CD14-positive monocyte (primary cell): ENCODE measurements around the gene CHST11. TPM values are rescaled to one million over a fixed set of nuclear protein-coding genes. Genes with fewer than 3 reads are reported as not detected.
A peak's percentile ranks its signal among the peaks of the same experiment; 100 is the strongest.

Experiments used
- DNase-seq, 3 donors: peaks; one replicate each; pipeline ENCODE4 v3.0.0-alpha.2; 2011 to 2022
- H2AFZ ChIP-seq: 2 replicates; pipeline ENCODE4 v1.6.0; 2012; ENCODE audit warnings: mild to moderate bottlenecking, low read depth, low read length, inconsistent platforms; ENCODE audit not compliant: insufficient read depth, poor library complexity, severe bottlenecking
- H3K27ac ChIP-seq, 2 donors: 1 replicate in 1 of 2; 2 replicates in 1 of 2; pipeline ENCODE4 v1.5.1; 2012 to 2013; ENCODE audit warnings: low read length in 2 of 2, control low read depth in 1 of 2, inconsistent platforms in 1 of 2, low read depth in 1 of 2, mild to moderate bottlenecking in 1 of 2
- H3K27me3 ChIP-seq, 2 donors: one replicate each; pipeline versions ENCODE4 v1.6.0 to v1.6.1; 2011 to 2013; ENCODE audit warnings: low read length in 2 of 2; ENCODE audit not compliant: control insufficient read depth in 2 of 2, insufficient read depth in 2 of 2
- H3K36me3 ChIP-seq, 2 donors: replicated peaks in 1 of 2; 1 replicate in 1 of 2; 2 replicates in 1 of 2; pipeline versions ENCODE4 v1.5.1 to v1.6.1; 2012 to 2013; ENCODE audit warnings: low read length in 2 of 2, control low read depth in 1 of 2, inconsistent platforms in 1 of 2, mild to moderate bottlenecking in 1 of 2; ENCODE audit not compliant: insufficient read depth in 2 of 2, control insufficient read depth in 1 of 2
- H3K4me1 ChIP-seq, 2 donors: 1 replicate in 1 of 2; 2 replicates in 1 of 2; pipeline versions ENCODE4 v1.5.1 to v1.6.1; 2012 to 2013; ENCODE audit warnings: low read length in 2 of 2, control low read depth in 1 of 2, inconsistent platforms in 1 of 2, mild to moderate bottlenecking in 1 of 2, moderate library complexity in 1 of 2; ENCODE audit not compliant: insufficient read depth in 2 of 2, control insufficient read depth in 1 of 2
- H3K4me2 ChIP-seq: replicated peaks from 2 replicates; pipeline ENCODE3; 2012; ENCODE audit warnings: low read length, moderate library complexity, mild to moderate bottlenecking; ENCODE audit not compliant: poor library complexity, severe bottlenecking; ENCODE audit errors: extremely low read depth
- H3K4me3 ChIP-seq, 3 experiments: fragments of 200-600 bp in 1 of 3; sonication (generic) in 1 of 3; replicated peaks in 1 of 3; 1 replicate in 2 of 3; 2 replicates in 1 of 3; pipeline ENCODE4 v1.5.1; 2011 to 2013; ENCODE audit warnings: low read length in 3 of 3, mild to moderate bottlenecking in 3 of 3, control low read depth in 2 of 3, low read depth in 2 of 3, inconsistent platforms in 1 of 3, moderate library complexity in 1 of 3
- H3K79me2 ChIP-seq: 2 replicates; pipeline ENCODE4 v1.6.0; 2012; ENCODE audit warnings: mild to moderate bottlenecking, control low read depth, inconsistent platforms, low read length, moderate library complexity; ENCODE audit not compliant: insufficient read depth
- H3K9ac ChIP-seq: 2 replicates; pipeline ENCODE4 v1.6.0; 2017; ENCODE audit warnings: low read length, mild to moderate bottlenecking; ENCODE audit not compliant: insufficient read depth, poor library complexity, severe bottlenecking
- H3K9me3 ChIP-seq, 2 donors: replicated peaks in 1 of 2; 1 replicate in 1 of 2; 2 replicates in 1 of 2; pipeline versions ENCODE4 v1.5.1 to v1.6.1; 2012 to 2013; ENCODE audit warnings: low read length in 2 of 2, control low read depth in 1 of 2; ENCODE audit not compliant: control insufficient read depth in 1 of 2, insufficient read depth in 1 of 2
- H4K20me1 ChIP-seq: 2 replicates; pipeline ENCODE4 v1.6.0; 2012; ENCODE audit warnings: mild to moderate bottlenecking, low read length, control low read depth, moderate library complexity; ENCODE audit not compliant: insufficient read depth
- H3K27ac Mint-ChIP-seq, 7 donors: one replicate each; pipeline ENCODE4 v1.8.0; 2020; ENCODE audit warnings: mild to moderate bottlenecking in 7 of 7, mixed read lengths in 7 of 7, moderate library complexity in 6 of 7, inconsistent platforms in 2 of 7
- H3K27me3 Mint-ChIP-seq, 3 donors: one replicate each; pipeline ENCODE4 v1.8.0; 2021 to 2022; ENCODE audit warnings: low read depth in 3 of 3, mild to moderate bottlenecking in 3 of 3, mixed read lengths in 3 of 3, moderate library complexity in 3 of 3, inconsistent platforms in 1 of 3
- H3K36me3 Mint-ChIP-seq, 2 donors: one replicate each; pipeline ENCODE4 v1.8.0; 2020; ENCODE audit warnings: mixed read lengths in 2 of 2, inconsistent platforms in 1 of 2, mild to moderate bottlenecking in 1 of 2
- H3K4me1 Mint-ChIP-seq: one replicate; pipeline ENCODE4 v1.8.0; 2020; ENCODE audit warnings: mild to moderate bottlenecking, mixed read lengths
- H3K4me3 Mint-ChIP-seq, 2 donors: one replicate each; pipeline ENCODE4 v1.8.0; 2020; ENCODE audit warnings: mild to moderate bottlenecking in 2 of 2, mixed read lengths in 2 of 2, moderate library complexity in 1 of 2
- H3K9me3 Mint-ChIP-seq, 7 donors: one replicate each; pipeline ENCODE4 v1.8.0; 2020 to 2022; ENCODE audit warnings: mixed read lengths in 7 of 7, mild to moderate bottlenecking in 6 of 7, moderate library complexity in 6 of 7, inconsistent platforms in 2 of 7
- CTCF ChIP-seq: fragments of 200-600 bp; IDR thresholded peaks from one replicate; pipeline ENCODE4 v1.8.0; 2022; ENCODE audit warnings: antibody characterized with exemption, mild to moderate bottlenecking
- WGBS: methylation state at CpG from one replicate; pipeline ENCODE4 v1.1.5; 2013; ENCODE audit warnings: missing lambda C conversion rate; ENCODE audit not compliant: insufficient coverage; 5-methylcytosine and 5-hydroxymethylcytosine counted together
- intact Hi-C, 2 donors: fragments of 100-400 bp; cut with micrococcal nuclease; formaldehyde crosslinking; loops; one replicate each; pipeline versions ENCODE4 v1.15.0 to v1.15.1; 2023
- polyA plus RNA-seq, 3 donors: library from polyadenylated mRNA; depleted of rRNA in 1 of 3; unstranded in 2 of 3; stranded (reverse) in 1 of 3; fragments of 300-500 nt in 2 of 3; fragments of >200 nt in 1 of 3; fragmentation: Illumina TruSeq in 2 of 3; gene quantifications; 1 replicate in 2 of 3; 2 replicates in 1 of 3; pipeline ENCODE4 v1.2.3, GENCODE V29; 2012 to 2021

The CHST11 gene
- polyA plus RNA-seq, 3 donors, result 44.4 to 66.6 (median 48.4) TPM

- intact Hi-C loops, result no loop called here
- peaks cover 16% of the 10 kb centered on the region in 2 donors for H3K36me3 Mint-ChIP-seq
- WGBS, result 0% methylated on average over 2 of the region's 3 CpGs
- Histone ChIP-seq H3K4me1 (peaks cover 24 to 30% of the 10 kb centered on the region in 2 donors), H3K9me3 (no peaks in the 10 kb centered on the region), H3K4me2 (no peak overlapping the region), H3K27ac (peak overlapping the region in 1 of 2 donors; percentile 42), H3K36me3 (peaks cover 0 to 6% of the 10 kb centered on the region in 2 donors), H3K79me2 (peaks cover 100% of the 10 kb centered on the region), H3K4me3 (peak overlapping the region in 1 of 3 experiments; percentile 5), H3K9ac (no peak overlapping the region), H2AFZ (no peak overlapping the region), H3K27me3 (no peaks in the 10 kb centered on the region), H4K20me1 (peaks cover 100% of the 10 kb centered on the region)
- DNase-seq, result peak; percentile 62 to 76 (median 69)
- H3K4me1 Mint-ChIP-seq, result peaks cover 58% of the 10 kb centered on the region
- H3K4me3 Mint-ChIP-seq, result no peak overlapping the region
- peaks cover 0 to 4% (median 0%) of the 10 kb centered on the region in 3 donors for H3K27me3 Mint-ChIP-seq
- H3K9me3 Mint-ChIP-seq, result peaks cover 0 to 2% (median 0%) of the 10 kb centered on the region in 7 donors
- peak overlapping the region in 5 of 7 donors; percentile 22 to 68 (median 37) for H3K27ac Mint-ChIP-seq
- TF ChIP-seq CTCF, result no peak
Measured at GRCh38 chr12:104546575-104546974, 89.8 kb downstream of the CHST11 start.

- DNase-seq, result no peak
Measured at GRCh38 chr12:104547235-104547634, 90.5 kb downstream of the CHST11 start.

More at GRCh38 chr12:104547235-104547634, 90.5 kb downstream of the CHST11 start:
- H3K4me1 ChIP-seq, result peaks cover 24 to 30% of the 10 kb centered on the region in 2 donors
- Mint-ChIP-seq H3K27ac (peak overlapping the region in 6 of 7 donors; percentile 22 to 76 (median 50)), H3K27me3 (peaks cover 0 to 4% (median 0%) of the 10 kb centered on the region in 3 donors), H3K4me3 (no peak overlapping the region), H3K4me1 (peaks cover 59% of the 10 kb centered on the region), H3K36me3 (peaks cover 19 to 20% of the 10 kb centered on the region in 2 donors), H3K9me3 (peaks cover 0 to 3% (median 0%) of the 10 kb centered on the region in 7 donors)
- no peak for TF ChIP-seq CTCF
- H3K4me2 ChIP-seq, result no peak overlapping the region
- H3K9me3 ChIP-seq, result no peaks in the 10 kb centered on the region
- H4K20me1 ChIP-seq, result peaks cover 100% of the 10 kb centered on the region
- no peak overlapping the region for H3K4me3 ChIP-seq
- WGBS, result 41% methylated on average over 9 of the region's 9 CpGs
- peak overlapping the region in 1 of 2 donors; percentile 42 for H3K27ac ChIP-seq
- H2AFZ ChIP-seq, result no peak overlapping the region
- peaks cover 100% of the 10 kb centered on the region for H3K79me2 ChIP-seq
- peaks cover 0 to 6% of the 10 kb centered on the region in 2 donors for H3K36me3 ChIP-seq
- H3K9ac ChIP-seq, result no peak overlapping the region
- no peaks in the 10 kb centered on the region for H3K27me3 ChIP-seq
- intact Hi-C loops, result no loop called here
